ENCODE results near the gene SLC1A1.
A peak's percentile ranks its signal among the peaks of the same experiment; 100 is the strongest.

Gene SLC1A1

GRCh38 chr9:4547016-4547415 is 56.7 kb downstream of the SLC1A1 start:
- no peak for DNase-seq

DNA sequence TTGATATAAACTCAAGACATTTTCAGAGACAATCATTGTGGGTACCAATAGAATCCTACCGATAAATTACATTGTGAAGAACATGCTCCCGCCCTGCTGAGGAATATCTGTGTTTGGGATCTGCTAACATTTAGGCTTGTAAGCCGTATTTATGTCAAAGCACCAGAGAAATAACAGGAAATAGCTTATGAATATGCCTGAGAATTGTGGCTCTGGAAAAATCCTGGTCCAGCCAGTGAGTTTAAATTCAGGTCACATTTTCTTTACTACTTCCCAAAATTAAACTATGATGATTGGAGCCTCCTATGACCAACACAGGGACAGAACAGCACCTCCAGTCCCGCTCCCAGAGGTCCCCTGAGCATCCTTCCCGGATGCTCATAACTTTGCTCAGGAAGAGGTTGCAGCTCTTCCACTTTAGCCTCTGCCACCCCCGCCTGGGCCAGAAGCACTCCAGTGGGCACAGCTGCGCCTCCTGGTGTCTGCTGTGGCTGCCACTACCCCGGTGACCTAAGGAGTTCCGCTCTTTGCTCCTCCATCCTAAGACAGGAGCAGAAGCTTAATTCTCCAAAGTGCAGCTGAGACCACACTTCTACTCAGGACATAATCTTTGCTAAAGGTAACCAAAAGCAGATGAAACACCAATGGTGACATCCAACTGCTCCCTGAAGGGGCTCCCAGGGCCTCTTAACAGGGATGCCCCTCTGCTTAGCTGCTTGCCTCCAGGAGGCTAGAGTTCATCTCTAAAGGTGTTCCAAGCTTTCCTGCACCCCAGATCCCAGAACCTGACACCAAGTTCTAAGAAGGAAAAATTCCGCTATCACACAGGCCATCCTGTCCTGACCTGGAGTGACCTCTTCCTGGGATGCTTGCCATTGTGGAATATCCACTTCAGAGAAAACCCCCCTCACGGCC is 58.8 kb downstream of the SLC1A1 start:
- DNase-seq = no peak

GRCh38 chr9:4549751-4550295 is 59.6 kb downstream of the SLC1A1 start:
- DNase-seq = no peak

DNA sequence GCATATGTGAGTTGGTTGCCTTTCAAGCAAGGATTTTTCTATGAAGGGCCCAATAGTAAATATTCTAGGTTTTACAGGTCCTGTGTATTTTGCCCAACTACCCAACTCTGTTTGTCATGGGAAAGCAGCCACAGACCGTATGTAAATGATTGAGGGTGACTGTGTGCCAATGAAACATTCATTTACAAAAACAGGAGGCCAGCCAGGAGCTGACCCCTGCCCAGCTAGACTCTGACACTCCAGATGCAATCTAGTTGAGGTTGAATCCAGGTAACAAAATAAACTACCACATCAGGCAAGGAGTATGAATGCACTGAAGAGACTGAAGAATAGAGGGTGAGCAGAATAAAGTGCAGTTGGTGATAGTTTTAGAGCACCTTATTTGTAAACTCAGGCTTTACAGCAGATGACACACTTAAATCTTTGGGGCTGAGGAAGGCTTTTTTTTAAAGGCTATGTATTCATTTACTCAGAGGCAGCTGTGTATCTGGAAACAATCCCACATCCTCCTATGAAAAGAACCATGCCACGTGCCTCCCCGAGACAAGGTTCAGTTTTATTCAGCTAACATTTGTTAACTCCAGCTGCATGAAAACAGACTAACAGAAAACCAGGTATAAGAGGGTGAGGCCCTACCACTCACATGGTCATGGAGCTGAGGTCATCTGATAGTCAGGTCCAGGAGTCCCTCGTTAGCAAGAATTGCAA is 60.7 kb downstream of the SLC1A1 start:
- DNase-seq = no peak

GRCh38 chr9:4553951-4554381 is 63.7 kb downstream of the SLC1A1 start:
- DNase-seq = no peak

DNA sequence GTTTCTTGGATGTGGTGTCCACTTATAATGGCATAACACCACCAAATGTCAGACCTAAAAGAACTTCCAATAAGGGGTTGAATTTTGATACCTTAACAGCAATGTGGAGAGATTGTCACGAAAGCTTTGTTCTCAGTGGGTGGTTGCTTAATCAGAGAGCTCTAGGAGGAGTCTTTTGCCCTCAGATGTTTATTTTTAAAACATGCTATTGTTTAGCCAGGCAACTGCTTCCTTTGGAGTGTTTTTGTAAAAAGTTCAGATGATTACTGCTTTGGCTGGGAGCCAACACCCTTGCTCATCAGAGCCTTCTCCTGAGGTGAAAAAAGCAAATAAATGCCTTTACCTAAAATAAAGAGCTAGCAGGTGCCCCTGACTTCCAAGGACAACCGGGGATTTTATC is 65.0 kb downstream of the SLC1A1 start:
- DNase-seq = peak; percentile 75

DNA sequence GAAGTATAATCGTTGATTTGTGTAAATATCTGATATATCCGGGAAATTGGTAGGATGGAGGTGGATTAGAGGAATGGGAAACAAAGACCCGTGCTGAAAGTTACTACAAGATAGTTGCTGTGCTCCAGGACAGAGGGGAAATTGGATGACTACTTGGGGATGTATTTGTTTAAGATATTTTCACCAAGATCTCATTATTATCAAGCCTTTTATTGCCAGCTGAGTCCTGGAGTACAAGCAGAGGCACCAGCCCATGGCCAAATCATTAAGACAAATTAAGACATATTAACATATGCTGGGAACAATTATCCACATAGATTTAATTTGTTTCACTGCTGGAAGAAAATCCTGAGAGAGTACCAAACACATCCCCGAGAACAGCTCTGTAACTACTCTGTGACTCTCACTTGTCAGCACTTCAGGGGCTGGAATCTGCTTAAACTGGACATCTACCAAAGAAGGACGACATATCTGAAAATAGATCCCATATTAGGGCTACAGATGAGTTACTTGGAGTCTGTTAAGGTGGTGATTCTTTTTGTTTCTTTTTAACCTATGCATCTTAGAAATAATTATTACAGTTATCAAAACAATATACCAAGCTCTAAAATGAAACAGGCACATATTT is 68.2 kb downstream of the SLC1A1 start:
- no peak for DNase-seq

GRCh38 chr9:4559261-4560182 is 69.3 kb downstream of the SLC1A1 start:
- DNase-seq = no peak

DNA sequence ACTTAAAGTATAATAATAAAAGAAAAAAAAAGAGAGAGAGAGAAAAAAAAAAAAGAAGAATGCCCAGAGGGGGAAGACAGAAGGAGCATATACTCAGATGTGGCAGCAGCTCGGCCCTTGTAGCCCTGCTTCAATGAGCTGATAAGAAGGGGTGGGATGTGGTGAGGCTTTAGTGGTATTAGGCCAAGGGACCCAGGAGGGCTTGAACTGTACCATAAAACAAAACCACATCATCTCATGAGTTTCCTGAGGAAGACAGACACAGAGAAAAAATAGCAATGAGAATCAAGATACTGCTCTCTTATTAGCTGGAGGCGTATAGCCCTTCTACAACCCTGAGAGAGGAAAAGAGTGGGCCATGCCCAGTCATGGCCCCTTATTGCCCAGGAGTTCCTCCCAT is 72.8 kb downstream of the SLC1A1 start:
- DNase-seq = no peak

DNA sequence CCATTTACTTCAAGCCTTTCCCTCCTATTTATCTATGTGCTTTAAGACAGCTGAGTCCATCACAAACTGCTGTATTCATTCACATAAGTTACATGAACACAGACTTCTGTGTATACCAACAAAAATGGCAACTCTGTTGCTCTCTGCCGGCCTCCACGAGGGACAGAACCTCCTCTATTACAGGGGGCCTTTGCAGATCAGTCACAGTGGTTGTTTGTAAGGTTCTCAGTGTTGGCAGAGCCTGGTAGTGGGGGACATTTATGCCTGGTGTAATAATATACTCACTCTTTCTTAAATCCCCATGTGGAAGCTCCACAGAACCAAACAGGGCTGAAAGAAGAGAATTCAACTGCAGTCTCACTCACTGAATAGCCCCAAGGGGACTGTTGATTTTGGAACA is 76.5 kb downstream of the SLC1A1 start:
- no peak for DNase-seq

DNA sequence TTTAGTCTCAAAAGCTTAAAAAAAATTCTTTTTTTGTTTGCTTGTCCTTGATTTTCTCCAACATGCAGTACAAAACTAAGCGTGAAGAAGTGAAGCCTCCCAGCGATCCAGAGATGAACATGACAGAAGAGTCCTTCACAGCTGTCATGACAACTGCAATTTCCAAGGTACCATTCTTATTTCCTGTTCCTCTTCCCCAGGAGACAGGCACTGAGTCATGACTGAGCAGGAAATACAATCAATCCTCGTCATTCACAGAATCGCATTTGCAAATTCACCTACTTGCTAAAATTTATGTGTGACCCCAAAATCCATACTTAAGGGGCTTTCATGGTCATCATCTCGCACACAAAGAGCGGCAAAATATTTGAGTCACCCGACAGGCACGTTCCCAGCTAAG is 77.3 kb downstream of the SLC1A1 start:
- DNase-seq = no peak

GRCh38 chr9:4569101-4569500 is 78.8 kb downstream of the SLC1A1 start:
- no peak for DNase-seq

DNA sequence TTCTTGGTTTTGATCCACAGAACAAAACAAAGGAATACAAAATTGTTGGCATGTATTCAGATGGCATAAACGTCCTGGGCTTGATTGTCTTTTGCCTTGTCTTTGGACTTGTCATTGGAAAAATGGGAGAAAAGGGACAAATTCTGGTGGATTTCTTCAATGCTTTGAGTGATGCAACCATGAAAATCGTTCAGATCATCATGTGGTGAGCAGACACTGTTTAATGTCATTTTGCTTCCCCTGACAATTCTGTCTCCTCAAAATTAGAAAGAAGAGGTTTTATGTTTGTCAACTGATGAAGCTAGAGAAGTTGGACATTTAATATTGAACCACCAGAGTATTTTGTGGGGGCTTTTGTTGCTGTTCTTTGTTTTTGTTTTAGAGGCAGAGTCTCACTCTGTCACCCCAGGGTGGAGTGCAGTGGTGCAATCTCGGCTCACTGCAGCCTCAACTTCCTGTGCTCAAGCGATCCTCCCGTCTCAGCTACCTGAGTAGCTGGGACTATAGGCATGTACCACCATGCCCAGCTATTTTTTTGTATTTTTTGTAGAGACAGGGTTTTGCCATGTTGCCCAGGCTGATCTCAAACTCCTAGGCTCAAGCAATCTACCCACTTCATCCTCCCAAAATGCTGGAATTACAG is 82.0 kb downstream of the SLC1A1 start:
- no peak for DNase-seq

- DNase-seq = no peak
Measured at GRCh38 chr9:4573176-4573575, 82.9 kb downstream of the SLC1A1 start.

- peak; percentile 33 for DNase-seq
Measured at GRCh38 chr9:4573634-4574389, 83.5 kb downstream of the SLC1A1 start.

DNA sequence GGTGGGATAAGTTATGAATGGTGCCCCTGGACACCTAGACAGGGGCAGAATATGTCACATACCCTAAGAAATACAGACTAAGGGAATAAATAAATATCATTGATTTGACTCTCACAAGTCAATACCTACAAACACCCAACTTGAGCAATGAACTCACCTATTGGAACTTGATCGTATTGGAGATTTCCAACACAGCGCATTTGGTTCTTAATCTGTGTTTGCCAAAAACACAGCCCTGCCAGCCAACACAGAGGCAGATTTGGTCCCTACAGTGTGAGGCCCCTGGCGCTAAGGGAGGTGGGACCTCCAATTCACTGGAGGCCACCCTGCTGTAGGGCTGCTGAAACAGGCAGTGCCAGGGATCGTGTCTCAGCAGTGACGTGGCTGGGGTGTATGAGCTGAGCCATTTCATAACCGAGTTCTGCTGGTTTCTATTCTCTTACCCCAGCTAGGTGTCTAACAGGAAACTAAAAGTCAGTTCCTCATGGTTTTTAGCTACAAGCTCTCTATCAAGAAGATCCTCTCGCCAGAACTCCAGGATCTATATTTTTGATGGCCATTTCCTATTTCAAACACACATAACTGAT is 84.5 kb downstream of the SLC1A1 start:
- DNase-seq = no peak

DNA sequence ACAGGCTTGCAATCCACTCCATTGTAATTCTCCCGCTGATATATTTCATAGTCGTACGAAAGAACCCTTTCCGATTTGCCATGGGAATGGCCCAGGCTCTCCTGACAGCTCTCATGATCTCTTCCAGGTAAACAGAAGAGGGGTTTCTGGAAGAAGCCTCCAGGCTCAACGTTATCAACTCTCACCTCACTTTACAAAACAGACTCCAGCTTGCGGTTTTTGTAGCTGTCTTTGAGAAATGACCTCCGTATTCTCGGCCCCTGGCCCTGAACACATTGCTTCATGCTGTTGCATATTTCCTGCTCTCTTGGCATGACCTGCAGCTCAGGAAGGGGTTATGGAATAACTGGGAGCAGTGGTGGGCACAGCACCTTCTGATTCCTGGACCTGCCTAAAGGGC is 85.7 kb downstream of the SLC1A1 start:
- DNase-seq = no peak

GRCh38 chr9:4576448-4576847 is 86.2 kb downstream of the SLC1A1 start:
- no peak for DNase-seq

GRCh38 chr9:4579001-4579400 is 88.7 kb downstream of the SLC1A1 start:
- no peak for DNase-seq

- DNase-seq = no peak
Measured at GRCh38 chr9:4581035-4581760, 90.9 kb downstream of the SLC1A1 start.

Data from NCI-H345 (cell line).